AG20443 (cell line): ENCODE measurements around the gene VAV2.
A peak's percentile ranks its signal among the peaks of the same experiment; 100 is the strongest.

ENCODE experiments used
- DNase-seq: peaks from one replicate; pipeline ENCODE4 v3.0.0; 2012; ENCODE audit warnings: low spot score, mixed read lengths

VAV2 gene

GRCh38 chr9:133952598-133953550, 39.2 kb downstream of the VAV2 start:
- no peak for DNase-seq

- DNase-seq, result no peak
Observed at GRCh38 chr9:133951265-133951664, 40.9 kb downstream of the VAV2 start.

GRCh38 chr9:133950629-133951111, 41.5 kb downstream of the VAV2 start:
- DNase-seq, result peak; percentile 57

- no peak for DNase-seq
Observed at GRCh38 chr9:133950192-133950591, 41.9 kb downstream of the VAV2 start.

- DNase-seq, result no peak
Observed at GRCh38 chr9:133949486-133950061, 42.5 kb downstream of the VAV2 start.

- DNase-seq, result no peak
Observed at GRCh38 chr9:133948561-133949485, 43.3 kb downstream of the VAV2 start.

GRCh38 chr9:133948131-133948530, 44.0 kb downstream of the VAV2 start:
- no peak for DNase-seq

GRCh38 chr9:133946840-133947486, 45.2 kb downstream of the VAV2 start:
- DNase-seq, result no peak

- no peak for DNase-seq
Observed at GRCh38 chr9:133945977-133946753, 46.0 kb downstream of the VAV2 start.

GRCh38 chr9:133945314-133945975, 46.7 kb downstream of the VAV2 start:
- DNase-seq, result no peak

GRCh38 chr9:133944746-133945135, 47.4 kb downstream of the VAV2 start:
- no peak for DNase-seq

- DNase-seq, result no peak
Observed at GRCh38 chr9:133943781-133944745, 48.1 kb downstream of the VAV2 start.

- DNase-seq, result no peak
Observed at GRCh38 chr9:133943036-133943780, 48.9 kb downstream of the VAV2 start.

- no peak for DNase-seq
Observed at GRCh38 chr9:133942206-133942975, 49.7 kb downstream of the VAV2 start.

GRCh38 chr9:133939845-133940244, 52.3 kb downstream of the VAV2 start:
- DNase-seq, result no peak

GRCh38 chr9:133939171-133939785, 52.8 kb downstream of the VAV2 start:
- no peak for DNase-seq

- no peak for DNase-seq
Observed at GRCh38 chr9:133938753-133939152, 53.4 kb downstream of the VAV2 start.
